ENCODE results near the gene C11orf24. TPM values are rescaled to one million over a fixed set of nuclear protein-coding genes. Genes with fewer than 3 reads are reported as not detected.

Gene C11orf24
- total RNA-seq: 42.0 and 74.9 TPM in 2 replicates

DNA sequence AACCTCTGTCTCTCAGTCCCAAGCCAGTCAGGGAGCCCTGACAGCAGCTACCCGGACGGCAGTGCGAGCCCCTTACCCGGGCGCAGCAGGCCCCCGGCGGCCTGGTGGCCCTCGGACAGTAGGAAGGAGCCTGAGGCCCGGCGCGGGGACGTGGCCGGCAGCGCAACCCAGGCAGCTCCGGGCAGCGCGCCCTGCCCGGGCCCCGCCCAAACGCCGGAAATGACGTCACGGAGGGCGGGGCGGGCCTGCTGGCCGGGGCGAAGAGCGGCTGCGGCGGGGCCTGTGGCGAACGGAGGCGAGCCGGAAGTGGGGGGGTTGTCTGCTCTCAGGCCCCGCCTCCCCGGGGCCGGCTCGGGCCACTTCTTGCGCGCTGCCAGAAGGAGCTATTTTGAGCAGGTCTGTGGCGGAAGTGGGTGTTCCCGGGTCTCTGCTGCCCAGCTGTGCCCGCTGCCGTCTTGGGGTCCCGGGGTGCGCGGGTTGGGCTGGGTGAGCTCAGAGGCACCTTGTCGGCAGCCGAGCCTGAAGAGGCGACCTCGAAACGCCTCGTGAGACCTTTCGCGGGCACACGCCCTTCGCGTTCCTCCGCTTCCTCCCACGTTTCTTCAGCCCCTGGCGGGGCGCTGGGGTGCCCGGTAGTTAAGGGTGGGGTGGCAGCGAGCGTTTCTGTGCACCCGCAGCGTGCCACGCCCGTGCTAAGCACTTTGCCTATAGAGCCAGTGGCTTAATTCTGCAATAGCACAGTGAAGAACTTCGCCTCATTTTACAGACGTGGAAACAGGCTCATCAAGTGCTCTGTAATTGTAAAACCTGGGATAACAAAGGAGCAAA, at the start of gene C11orf24:
Gene C11orf24 (minus strand): TSS at position 193 of the 828 bp plus-strand sequence. CDS start 8,206 bp downstream, outside the sequence.

DNA sequence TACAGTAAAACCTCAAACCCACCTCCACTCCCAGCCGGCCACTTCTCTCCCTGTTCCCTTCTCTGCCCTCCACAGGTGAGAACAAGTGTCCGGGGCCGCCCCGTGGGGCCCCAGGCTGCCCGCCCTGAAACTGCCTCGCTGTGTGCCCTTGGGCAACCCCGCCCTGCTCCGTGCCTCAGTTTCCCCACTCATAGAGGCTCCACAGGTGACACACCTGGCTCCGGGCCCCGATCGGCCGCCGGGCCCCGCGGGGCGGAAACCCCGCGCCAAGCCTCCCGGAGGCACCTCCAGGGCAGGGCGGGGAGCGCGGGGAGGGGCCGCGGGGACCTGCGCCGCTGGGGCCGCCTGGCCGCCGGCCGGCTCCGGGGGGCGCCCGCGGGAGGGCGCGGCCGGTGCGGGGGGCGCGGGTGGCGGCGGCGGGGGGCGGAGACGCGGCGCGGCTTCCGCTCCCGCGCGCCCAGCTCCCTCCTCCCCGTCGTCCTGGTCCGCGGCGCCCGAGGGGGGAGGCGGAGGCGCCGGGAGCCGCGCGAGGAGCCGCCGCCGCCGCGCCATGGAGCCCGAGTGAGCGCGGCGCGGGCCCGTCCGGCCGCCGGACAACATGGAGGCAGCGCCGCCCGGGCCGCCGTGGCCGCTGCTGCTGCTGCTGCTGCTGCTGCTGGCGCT, 40.5 kb upstream of the C11orf24 start, which contains the start of gene LRP5:
Gene LRP5 (plus strand): TSS at position 475 of the 663 bp plus-strand sequence. CDS start 124 bp downstream, at position 599.

DNA sequence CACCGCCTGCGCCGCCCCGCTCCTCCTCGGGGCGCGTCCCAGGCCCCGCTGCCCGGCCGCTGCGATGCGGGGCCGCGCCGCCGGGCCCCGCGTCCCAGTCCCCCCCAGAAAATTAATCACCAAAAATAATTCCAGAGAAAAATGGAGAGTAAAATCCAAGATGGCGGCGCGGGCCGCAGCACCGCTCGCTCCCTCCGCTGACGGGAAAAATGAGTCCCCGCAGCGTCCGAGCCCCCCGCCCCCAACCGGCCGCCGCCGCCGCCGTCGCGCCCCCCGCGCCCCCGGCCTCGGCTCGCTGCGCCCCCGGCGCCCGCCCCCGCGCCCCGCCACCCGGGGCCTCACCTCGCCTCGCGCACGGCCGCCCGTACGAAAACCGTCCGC, 58.6 kb downstream of the C11orf24 start, which contains the start of gene KMT5B:
Gene KMT5B (minus strand): TSS at position 162 of the 381 bp plus-strand sequence. CDS start 23,220 bp downstream, outside the sequence.

Other genes starting within 250 kb of the C11orf24 start
- gene NDUFS8, start 241.3 kb downstream of the C11orf24 start, total RNA-seq: 105 and 132 TPM in 2 replicates
- 157 and 186 TPM in 2 replicates for gene TCIRG1, start 232.9 kb downstream of the C11orf24 start, total RNA-seq
- 9.9 and 19.7 TPM in 2 replicates for gene CHKA, start 150.6 kb downstream of the C11orf24 start, total RNA-seq
- 17.2 and 24.9 TPM in 2 replicates for gene KMT5B, start 58.7 kb downstream of the C11orf24 start, total RNA-seq
- 21.2 and 70.9 TPM in 2 replicates for gene LRP5, start 40.6 kb upstream of the C11orf24 start, total RNA-seq
- gene PPP6R3, start 188.8 kb upstream of the C11orf24 start, total RNA-seq: 117 and 171 TPM in 2 replicates

Measured in placental pericyte (primary cell).